ENCODE results near the gene KCND3.

DNA sequence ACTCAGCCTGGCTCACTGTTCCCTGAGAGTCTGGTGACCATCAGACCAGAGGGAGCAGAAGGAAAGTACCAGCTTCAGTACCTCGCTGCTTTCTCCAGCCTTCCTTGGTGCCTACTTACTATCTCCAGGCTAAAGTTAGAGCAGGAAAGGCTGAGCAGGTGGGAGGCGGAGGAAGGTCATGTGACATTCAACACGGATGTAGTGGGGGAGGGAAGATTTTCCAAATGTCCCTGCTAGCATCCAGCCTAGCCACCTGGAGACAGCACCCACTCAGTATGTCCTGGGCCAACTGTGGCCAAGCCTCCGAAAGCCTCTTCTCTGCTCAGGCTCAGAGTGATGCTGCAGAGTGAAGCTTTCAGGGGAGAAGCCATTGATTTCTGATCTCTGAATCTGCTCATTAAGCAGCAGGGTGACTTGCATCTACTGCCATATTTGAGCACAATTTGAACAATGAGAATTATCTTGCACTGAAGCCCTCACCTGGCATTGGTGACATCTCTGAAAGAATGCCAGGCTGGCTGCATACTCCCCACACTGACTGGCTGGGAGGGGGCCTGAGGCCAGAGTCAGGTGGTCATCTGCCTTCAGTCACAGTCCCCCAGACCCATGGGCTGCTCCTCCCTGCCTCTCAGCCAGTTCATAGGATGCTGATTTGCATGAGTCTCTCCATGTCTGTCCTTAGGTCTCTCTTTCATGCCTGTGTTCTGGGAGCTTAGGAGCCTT lies 86.2 kb downstream of the KCND3 start:
- TF ChIP-seq POLR2A (IDR thresholded peaks at IDR 0.05; ENCODE audit: low read depth, low read length) (no peak), FOS (IDR thresholded peaks at IDR 0.05; ENCODE audit: borderline replicate concordance, insufficient read depth, low read length) (no peak), EZH2 (IDR thresholded peaks at IDR 0.05; ENCODE audit: borderline replicate concordance, low read depth, low read length, severe bottlenecking) (no peak), POLR2AphosphoS5 (IDR thresholded peaks at IDR 0.05; ENCODE audit: insufficient read depth, low read depth, low read length) (no peak), MAX (IDR thresholded peaks at IDR 0.05; ENCODE audit: insufficient read depth, insufficient read length) (no peak)
- TF ChIP-seq, protein P1, sequence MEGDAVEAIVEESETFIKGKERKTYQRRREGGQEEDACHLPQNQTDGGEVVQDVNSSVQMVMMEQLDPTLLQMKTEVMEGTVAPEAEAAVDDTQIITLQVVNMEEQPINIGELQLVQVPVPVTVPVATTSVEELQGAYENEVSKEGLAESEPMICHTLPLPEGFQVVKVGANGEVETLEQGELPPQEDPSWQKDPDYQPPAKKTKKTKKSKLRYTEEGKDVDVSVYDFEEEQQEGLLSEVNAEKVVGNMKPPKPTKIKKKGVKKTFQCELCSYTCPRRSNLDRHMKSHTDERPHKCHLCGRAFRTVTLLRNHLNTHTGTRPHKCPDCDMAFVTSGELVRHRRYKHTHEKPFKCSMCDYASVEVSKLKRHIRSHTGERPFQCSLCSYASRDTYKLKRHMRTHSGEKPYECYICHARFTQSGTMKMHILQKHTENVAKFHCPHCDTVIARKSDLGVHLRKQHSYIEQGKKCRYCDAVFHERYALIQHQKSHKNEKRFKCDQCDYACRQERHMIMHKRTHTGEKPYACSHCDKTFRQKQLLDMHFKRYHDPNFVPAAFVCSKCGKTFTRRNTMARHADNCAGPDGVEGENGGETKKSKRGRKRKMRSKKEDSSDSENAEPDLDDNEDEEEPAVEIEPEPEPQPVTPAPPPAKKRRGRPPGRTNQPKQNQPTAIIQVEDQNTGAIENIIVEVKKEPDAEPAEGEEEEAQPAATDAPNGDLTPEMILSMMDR (IDR thresholded peaks at IDR 0.05; ENCODE audit: extremely low read depth in 1 of 2, insufficient read depth in 1 of 2, low read depth in 1 of 2, low read length in 2 of 2), result no peak

All from endothelial cell of umbilical vein (primary cell).